C4-2B (cell line): ENCODE data around the gene AAR2.

Experiments
- H3K27ac ChIP-seq: fragments of 450-650 bp; 2 replicates; pipeline ENCODE4 v1.5.1; 2017
- ZFX ChIP-seq: fragments of 450-650 bp; IDR thresholded peaks from 2 replicates; pipeline ENCODE4 v1.6.1; 2017
- TF ChIP-seq, protein P1 (sequence below): fragments of 450-650 bp; conservative IDR thresholded peaks from 2 replicates; pipeline ENCODE4 v1.5.1; 2017; ENCODE audit warnings: mild to moderate bottlenecking

AAR2 gene

DNA sequence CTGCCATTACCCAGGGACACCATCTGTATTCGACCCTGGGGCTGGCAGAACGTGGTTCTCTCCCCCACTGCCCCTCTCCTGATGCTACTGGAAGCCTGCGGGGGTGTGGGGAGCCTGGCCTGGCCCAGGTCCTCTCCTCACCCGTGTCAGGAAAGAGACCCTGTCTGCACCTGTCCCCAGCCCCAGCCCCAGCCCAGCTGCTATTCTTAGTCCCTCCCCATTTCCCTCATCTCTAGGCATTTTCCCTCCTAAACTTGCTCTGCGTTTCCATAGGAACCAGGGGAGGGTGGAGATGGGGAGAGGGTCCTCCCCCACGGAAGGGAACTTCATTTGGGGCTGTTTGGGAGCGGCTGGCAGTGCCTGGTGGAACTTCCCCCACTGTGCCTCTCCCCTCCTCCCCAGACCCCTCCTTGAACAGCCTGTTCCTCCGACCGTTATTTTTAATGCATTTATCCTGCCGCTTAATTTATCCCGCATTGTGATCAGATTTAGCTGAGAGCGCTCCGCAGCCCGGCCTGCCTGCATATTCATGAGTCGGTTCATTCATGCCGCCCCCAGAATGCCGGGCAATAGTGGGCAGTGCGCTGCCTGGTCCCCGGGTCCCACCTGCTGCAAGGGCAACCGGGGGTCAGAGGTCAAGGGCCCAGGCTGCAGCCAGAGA is 38.0 kb downstream of the AAR2 start:
- no peak for TF ChIP-seq ZFX
- TF ChIP-seq, protein P1, sequence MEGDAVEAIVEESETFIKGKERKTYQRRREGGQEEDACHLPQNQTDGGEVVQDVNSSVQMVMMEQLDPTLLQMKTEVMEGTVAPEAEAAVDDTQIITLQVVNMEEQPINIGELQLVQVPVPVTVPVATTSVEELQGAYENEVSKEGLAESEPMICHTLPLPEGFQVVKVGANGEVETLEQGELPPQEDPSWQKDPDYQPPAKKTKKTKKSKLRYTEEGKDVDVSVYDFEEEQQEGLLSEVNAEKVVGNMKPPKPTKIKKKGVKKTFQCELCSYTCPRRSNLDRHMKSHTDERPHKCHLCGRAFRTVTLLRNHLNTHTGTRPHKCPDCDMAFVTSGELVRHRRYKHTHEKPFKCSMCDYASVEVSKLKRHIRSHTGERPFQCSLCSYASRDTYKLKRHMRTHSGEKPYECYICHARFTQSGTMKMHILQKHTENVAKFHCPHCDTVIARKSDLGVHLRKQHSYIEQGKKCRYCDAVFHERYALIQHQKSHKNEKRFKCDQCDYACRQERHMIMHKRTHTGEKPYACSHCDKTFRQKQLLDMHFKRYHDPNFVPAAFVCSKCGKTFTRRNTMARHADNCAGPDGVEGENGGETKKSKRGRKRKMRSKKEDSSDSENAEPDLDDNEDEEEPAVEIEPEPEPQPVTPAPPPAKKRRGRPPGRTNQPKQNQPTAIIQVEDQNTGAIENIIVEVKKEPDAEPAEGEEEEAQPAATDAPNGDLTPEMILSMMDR: no peak
- no peak overlapping the region for H3K27ac ChIP-seq

GRCh38 chr20:36275011-36275410 is 38.7 kb downstream of the AAR2 start:
- no peak overlapping the region for H3K27ac ChIP-seq
- TF ChIP-seq, protein P1: no peak
- no peak for TF ChIP-seq ZFX

GRCh38 chr20:36275441-36276189 is 39.3 kb downstream of the AAR2 start:
- no peak overlapping the region for H3K27ac ChIP-seq
- no peak for TF ChIP-seq ZFX
- TF ChIP-seq, protein P1: no peak

GRCh38 chr20:36277546-36277945 is 41.3 kb downstream of the AAR2 start:
- H3K27ac ChIP-seq: no peak overlapping the region
- TF ChIP-seq, protein P1: no peak
- TF ChIP-seq ZFX: no peak

DNA sequence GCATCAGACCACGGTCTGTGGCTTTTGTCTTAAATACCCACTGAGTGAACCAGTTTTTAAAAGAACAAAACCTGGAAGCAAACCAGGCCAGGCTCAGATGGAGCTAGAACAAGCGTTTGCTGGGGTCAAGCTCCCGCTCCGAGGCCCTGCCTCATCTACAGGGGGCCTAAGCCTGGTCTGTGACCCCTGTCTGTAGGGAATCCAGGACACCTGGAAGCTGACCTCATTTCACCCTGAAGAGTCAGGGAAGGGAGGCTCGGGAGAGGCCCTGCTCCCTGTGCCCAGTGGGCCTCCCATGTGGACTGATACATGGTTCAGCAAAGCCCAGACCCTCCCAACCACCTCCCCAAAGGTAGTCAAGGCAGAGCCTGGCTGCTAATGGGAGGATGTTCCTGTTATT is 43.1 kb downstream of the AAR2 start:
- TF ChIP-seq ZFX: no peak
- TF ChIP-seq, protein P1: no peak
- no peak overlapping the region for H3K27ac ChIP-seq

- no peak overlapping the region for H3K27ac ChIP-seq
- no peak for TF ChIP-seq ZFX
- TF ChIP-seq, protein P1: no peak
Measured at GRCh38 chr20:36279776-36280175, 43.5 kb downstream of the AAR2 start.

DNA sequence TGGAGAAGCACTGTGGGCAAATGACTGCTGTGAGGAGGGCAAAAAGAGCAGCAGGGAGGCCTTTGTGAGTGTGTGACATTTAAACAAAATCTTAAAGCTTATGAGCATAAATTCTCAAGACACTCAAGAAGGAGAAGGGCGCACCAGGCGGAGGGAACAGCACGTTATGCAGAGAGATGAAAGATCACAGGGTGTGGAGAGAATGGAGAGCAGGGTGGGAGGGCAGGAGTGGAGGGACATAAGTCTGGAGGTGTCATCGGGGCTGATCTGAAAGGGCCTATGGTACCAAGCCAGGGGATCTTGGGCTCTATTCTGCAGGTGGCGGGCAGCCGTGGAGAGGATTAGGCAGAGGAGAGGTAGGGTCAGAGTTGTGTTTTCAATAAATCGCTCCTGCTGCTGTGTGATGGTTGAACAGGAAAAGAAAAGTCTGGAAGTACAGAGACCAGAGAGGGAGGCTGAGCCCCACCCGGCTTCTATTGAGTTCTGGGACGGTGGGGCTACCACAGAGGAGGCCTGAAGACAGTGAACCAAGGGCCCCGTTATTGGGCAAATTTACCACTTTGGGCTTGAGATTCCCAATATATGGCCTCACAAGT is 45.6 kb downstream of the AAR2 start:
- no peak overlapping the region for H3K27ac ChIP-seq
- TF ChIP-seq, protein P1: no peak
- TF ChIP-seq ZFX: no peak
